HCT116 (cell line): ENCODE data around the gene ARHGAP45. TPM values are rescaled to one million over a fixed set of nuclear protein-coding genes. Genes with fewer than 3 reads are reported as not detected.

ENCODE experiments used
- ATAC-seq: fragments of 200-7000 bp; cut with Tn5 transposase; 2 replicates; pipeline ENCODE4 v1.9.1; 2020; ENCODE audit warnings: mild to moderate bottlenecking, moderate library complexity
- BruUV-seq: library from RNA; stranded (reverse); fragments of 400-500 nt; replicated peaks from 2 replicates; lab custom pipeline; 2021; lab: Mats Ljungman, UMichigan
- CTCF ChIA-PET: fragments of 300-600 bp; sonication (Branson Sonifier 250); formaldehyde crosslinking; loops from one replicate; lab custom pipeline; 2021; ENCODE audit warnings: antibody characterized with exemption; lab: Charles Lee
- POLR2A ChIA-PET: fragments of 300-600, 350-600 bp; sonication (Branson Sonifier 250); formaldehyde crosslinking; loops from one replicate; lab custom pipeline; 2021; ENCODE audit warnings: antibody characterized with exemption; lab: Charles Lee
- RAD21 ChIA-PET, 2 experiments: fragments of 300-600 bp; sonication (Branson Sonifier 250); formaldehyde crosslinking; loops; one replicate each; lab custom pipeline; 2023; ENCODE audit warnings: low total read pairs in 2 of 2; ENCODE audit not compliant: uncharacterized antibody in 2 of 2, unreplicated experiment in 2 of 2, low non-redundant PET in 1 of 2; lab: Charles Lee
- DNase-seq: peaks from one replicate; pipeline ENCODE4 v3.0.0-alpha.2; 2010; ENCODE audit warnings: low read depth, low spot score
- H2AFZ ChIP-seq: fragments of 200-600 bp; shearing (Covaris generic), sonication (generic); 2 replicates; pipeline ENCODE4 v1.6.1; 2017; ENCODE audit warnings: low read depth, mixed run types, mixed read lengths, antibody characterized with exemption, low read length; ENCODE audit not compliant: poor library complexity, severe bottlenecking
- H3K27ac ChIP-seq: 2 replicates; pipeline ENCODE4 v1.5.1; 2012; ENCODE audit warnings: low read depth, low read length
- H3K27me3 ChIP-seq: fragments of 200-600 bp; sonication (generic); 2 replicates; pipeline ENCODE4 v1.6.1; 2016; ENCODE audit warnings: mixed run types, low read length, mixed read lengths; ENCODE audit not compliant: insufficient read depth
- H3K36me3 ChIP-seq, 2 experiments: fragments of 200-500 bp in 1 of 2; fragments of 200-600 bp in 1 of 2; sonication (Bioruptor generic) in 1 of 2; sonication (generic) in 1 of 2; 2 replicates each; pipeline versions ENCODE4 v1.5.1 to v1.6.1; 2014 to 2016; ENCODE audit warnings: low read length in 2 of 2, inconsistent platforms in 1 of 2, mixed read lengths in 1 of 2, mixed run types in 1 of 2; ENCODE audit not compliant: insufficient read depth in 2 of 2, control insufficient read depth in 1 of 2
- H3K4me1 ChIP-seq, 2 experiments: fragments of 200-600 bp in 1 of 2; sonication (generic) in 1 of 2; 2 replicates each; pipeline versions ENCODE4 v1.5.1 to v1.6.1; 2012 to 2017; ENCODE audit warnings: low read length in 2 of 2, inconsistent platforms in 1 of 2, mild to moderate bottlenecking in 1 of 2, mixed read lengths in 1 of 2, mixed run types in 1 of 2, moderate library complexity in 1 of 2; ENCODE audit not compliant: insufficient read depth in 2 of 2, control insufficient read depth in 1 of 2
- H3K4me2 ChIP-seq: fragments of 200-600 bp; sonication (generic); 2 replicates; pipeline ENCODE4 v1.6.1; 2017; ENCODE audit warnings: mixed run types, low read length, mixed read lengths
- H3K4me3 ChIP-seq, 2 experiments: fragments of 200-600 bp in 1 of 2; sonication (generic) in 1 of 2; replicated peaks in 1 of 2; 2 replicates each; pipeline ENCODE4 v1.5.1; 2011 to 2016; ENCODE audit warnings: low read length in 2 of 2, control low read depth in 1 of 2, low read depth in 1 of 2, mild to moderate bottlenecking in 1 of 2, mixed read lengths in 1 of 2, mixed run types in 1 of 2
- H3K79me2 ChIP-seq: fragments of 200-600 bp; sonication (generic); 2 replicates; pipeline ENCODE4 v1.6.1; 2017; ENCODE audit warnings: mild to moderate bottlenecking, mixed run types, low read length, moderate library complexity, mixed read lengths; ENCODE audit not compliant: insufficient read depth
- H3K9ac ChIP-seq: fragments of 200-600 bp; sonication (generic); 2 replicates; pipeline ENCODE4 v1.6.1; 2016; ENCODE audit warnings: low read length, mixed read lengths
- H3K9me2 ChIP-seq: fragments of 200-600 bp; sonication (generic), shearing (Covaris generic); 2 replicates; pipeline ENCODE4 v1.6.1; 2017; ENCODE audit warnings: mixed run types, mild to moderate bottlenecking, moderate library complexity; ENCODE audit not compliant: insufficient read depth
- H3K9me3 ChIP-seq, 2 experiments: fragments of 200-500 bp in 1 of 2; fragments of 200-600 bp in 1 of 2; sonication (Bioruptor generic) in 1 of 2; sonication (generic) in 1 of 2; 2 replicates each; pipeline ENCODE4 v1.6.1; 2014 to 2017; ENCODE audit warnings: low read length in 2 of 2, mixed read lengths in 2 of 2, inconsistent platforms in 1 of 2, low read depth in 1 of 2, mild to moderate bottlenecking in 1 of 2, mixed run types in 1 of 2, moderate library complexity in 1 of 2; ENCODE audit not compliant: control insufficient read depth in 1 of 2, insufficient read depth in 1 of 2
- H4K20me1 ChIP-seq: fragments of 200-600 bp; sonication (generic), shearing (Covaris generic); 2 replicates; pipeline ENCODE4 v1.6.1; 2017; ENCODE audit warnings: mixed run types, mild to moderate bottlenecking, moderate library complexity; ENCODE audit not compliant: insufficient read depth
- ATF3 ChIP-seq: IDR thresholded peaks from 2 replicates; pipeline ENCODE4 v1.6.1; 2012
- CTCF ChIP-seq, 3 experiments: fragments of 200-600 bp in 1 of 3; sonication (generic) in 1 of 3; IDR thresholded peaks in 2 of 3; conservative IDR thresholded peaks in 1 of 3; 2 replicates each; pipeline ENCODE4 v1.5.1; 2012 to 2017; ENCODE audit warnings: low read depth in 2 of 3, low read length in 2 of 3, antibody characterized with exemption in 1 of 3, borderline replicate concordance in 1 of 3, control low read depth in 1 of 3, mild to moderate bottlenecking in 1 of 3, mixed read lengths in 1 of 3, mixed run types in 1 of 3, moderate library complexity in 1 of 3; ENCODE audit not compliant: insufficient read depth in 1 of 3
- ELF1 ChIP-seq: IDR thresholded peaks from 2 replicates; pipeline ENCODE4 v1.6.1; 2012; ENCODE audit warnings: low read depth, borderline replicate concordance
- EZH2 ChIP-seq: fragments of 200-600 bp; sonication (generic); IDR thresholded peaks from 2 replicates; pipeline ENCODE4 v1.6.1; 2017; ENCODE audit warnings: antibody characterized with exemption, mixed run types
- EZH2phosphoT487 ChIP-seq: fragments of 200-600 bp; IDR thresholded peaks from 2 replicates; pipeline ENCODE4 v1.6.1; 2018; ENCODE audit warnings: antibody characterized with exemption, borderline replicate concordance
- FOSL1 ChIP-seq: IDR thresholded peaks from 2 replicates; pipeline ENCODE4 v1.6.1; 2012; ENCODE audit warnings: low read depth
- JUND ChIP-seq: IDR thresholded peaks from 2 replicates; pipeline ENCODE4 v1.6.1; 2012
- POLR2AphosphoS5 ChIP-seq: IDR thresholded peaks from 2 replicates; pipeline ENCODE4 v1.6.1; 2011; ENCODE audit warnings: mild to moderate bottlenecking, low read depth, low read length, moderate library complexity
- RAD21 ChIP-seq: IDR thresholded peaks from 2 replicates; pipeline ENCODE4 v1.6.1; 2012; ENCODE audit warnings: low read depth, mild to moderate bottlenecking
- REST ChIP-seq: IDR thresholded peaks from 2 replicates; pipeline ENCODE4 v1.6.1; 2012; ENCODE audit warnings: low read depth
- SIN3A ChIP-seq: IDR thresholded peaks from 2 replicates; pipeline ENCODE4 v1.6.1; 2012; ENCODE audit warnings: low read depth
- TCF7L2 ChIP-seq: IDR thresholded peaks from 2 replicates; pipeline ENCODE4 v1.7.0; 2011; ENCODE audit warnings: borderline replicate concordance, inconsistent platforms; ENCODE audit not compliant: insufficient read depth, insufficient read length; ENCODE audit errors: extremely low read depth
- ZBTB33 ChIP-seq: IDR thresholded peaks from 2 replicates; pipeline ENCODE4 v1.6.1; 2011; ENCODE audit warnings: mild to moderate bottlenecking, low read length, moderate library complexity; ENCODE audit not compliant: insufficient replicate concordance; ENCODE audit errors: extremely low read depth
- ZNF274 ChIP-seq: fragments of 200-500 bp; sonication (Bioruptor generic); IDR thresholded peaks from 2 replicates; pipeline ENCODE4 v1.6.1; 2014; ENCODE audit warnings: mild to moderate bottlenecking, low read depth, low read length, inconsistent platforms
- intact Hi-C: fragments of 100-400 bp; cut with micrococcal nuclease; formaldehyde crosslinking; loops from 2 replicates; pipeline ENCODE4 v1.10.0; 2022
- total RNA-seq: library from RNA; stranded (reverse); gene quantifications from one replicate; pipeline ENCODE4 v1.2.1, GENCODE V29; 2021; ENCODE audit not compliant: unreplicated experiment

ARHGAP45 gene
- total RNA-seq, 1 experiment from 2014 or later, result 30.4 TPM

- Histone ChIP-seq H3K4me2 (peak overlapping the region; percentile 96), H3K36me3 (peaks cover 11 to 14% of the 10 kb centered on the region in 2 experiments; a peak in 3 of 4 replicates), H4K20me1 (no peaks in the 10 kb centered on the region), H3K79me2 (peaks cover 43% of the 10 kb centered on the region), H2AFZ (no peak overlapping the region), H3K4me3 (peak overlapping the region; percentile 95 to 99), H3K9me3 (no peaks in the 10 kb centered on the region), H3K4me1 (peaks cover 26 to 40% of the 10 kb centered on the region in 2 experiments), H3K27me3 (no peaks in the 10 kb centered on the region), H3K9ac (peak overlapping the region; percentile 98), H3K9me2 (no peaks in the 10 kb centered on the region), H3K27ac (peak overlapping the region; percentile 99)
- TF ChIP-seq CTCF (IDR thresholded peaks at IDR 0.05 in 2 of 3, conservative IDR thresholded peaks at IDR 0.05 in 1 of 3; ENCODE audit: borderline replicate concordance in 1 of 3, insufficient read depth in 1 of 3, low read depth in 2 of 3, low read length in 2 of 3), result no peak
- no peak for TF ChIP-seq TCF7L2
- TF ChIP-seq SIN3A, result no peak; the same call in 1 of the 2 replicates
- TF ChIP-seq ATF3, result no peak
- TF ChIP-seq ELF1, result no peak
- no peak for TF ChIP-seq RAD21
- TF ChIP-seq EZH2, result no peak
- no peak for TF ChIP-seq ZBTB33
- TF ChIP-seq FOSL1, result no peak
- no peak for TF ChIP-seq REST
- no peak for TF ChIP-seq POLR2AphosphoS5
- no peak for TF ChIP-seq EZH2phosphoT487
- no peak for TF ChIP-seq JUND
- TF ChIP-seq ZNF274, result no peak
- BruUV-seq, result TSS peak; percentile 87
- ChIA-PET CTCF (interaction anchor here (0.6 to 2.9 kb wide), 5 partner anchors 13 to 239 kb away, joined by 3 to 9 read pairs (median 3); partner anchors contain the start of gene ABCA7), RAD21 (interaction anchor here (0.6 to 1.5 kb wide), 6 partner anchors 13 to 242 kb away, joined by 3 to 7 read pairs (median 3); partner anchors contain the start of genes ABCA7 (in 1 of the 2) and CIRBP (in 1 of the 2)), POLR2A (interaction anchor here (1.1 to 7.3 kb wide), 4 partner anchors 14 to 242 kb away, joined by 3 to 85 read pairs (median 7); partner anchors contain the start of genes ABCA7 and CIRBP)
- intact Hi-C loops, result loop anchor here (2.0 to 10.0 kb wide), 3 partner anchors 14 to 218 kb away; partner anchors contain the start of genes ABCA7, ATP5F1D, GPX4 and MIDN
- ATAC-seq (peak; percentile 5; the same call in 1 of the 2 replicates), DNase-seq (no peak)
Measured at GRCh38 chr19:1026783-1027649, 40.0 kb upstream of the ARHGAP45 start.
